Dedifferentiated amniotic fluid mesenchymal stem cell (primary cell): ENCODE measurements around the gene CFC1.
"Not testable (repeated sequence)": the region's sequence is repeated elsewhere in the genome, so short reads cannot be mapped to it uniquely, and the experiment has no call there.

Experiments
- DNase-seq: peaks from one replicate; pipeline ENCODE4 v3.0.0-alpha.2; 2016; ENCODE audit errors: extremely low spot score

Gene CFC1

DNA sequence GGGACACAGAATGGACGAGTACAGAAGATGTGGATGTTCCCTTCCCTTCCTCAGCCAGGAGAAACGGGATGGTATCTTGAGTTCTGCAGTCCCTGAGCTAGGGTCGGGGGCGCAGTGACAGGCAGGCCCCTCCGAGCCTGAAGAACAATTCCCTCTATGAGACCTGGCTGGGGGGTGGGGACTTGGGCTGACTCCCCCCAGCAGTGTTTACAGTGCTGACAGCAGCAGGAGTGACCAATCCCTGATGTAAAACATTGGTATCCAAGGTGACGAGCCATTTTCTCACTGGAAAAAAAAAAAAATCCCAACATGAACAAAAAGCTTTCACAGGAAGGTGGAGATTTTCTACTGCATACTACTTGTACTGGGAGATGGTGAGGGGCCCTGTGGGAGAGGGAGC is at the start of gene CFC1:
Gene CFC1, minus strand, starts transcription at position 183 of the 400 bp plus-strand sequence. CDS start 288 bp downstream, outside the sequence.
- not testable (repeated sequence) for DNase-seq

GRCh38 chr2:130641688-130642087 is 42.3 kb upstream of the CFC1 start:
- not testable (repeated sequence) for DNase-seq

DNA sequence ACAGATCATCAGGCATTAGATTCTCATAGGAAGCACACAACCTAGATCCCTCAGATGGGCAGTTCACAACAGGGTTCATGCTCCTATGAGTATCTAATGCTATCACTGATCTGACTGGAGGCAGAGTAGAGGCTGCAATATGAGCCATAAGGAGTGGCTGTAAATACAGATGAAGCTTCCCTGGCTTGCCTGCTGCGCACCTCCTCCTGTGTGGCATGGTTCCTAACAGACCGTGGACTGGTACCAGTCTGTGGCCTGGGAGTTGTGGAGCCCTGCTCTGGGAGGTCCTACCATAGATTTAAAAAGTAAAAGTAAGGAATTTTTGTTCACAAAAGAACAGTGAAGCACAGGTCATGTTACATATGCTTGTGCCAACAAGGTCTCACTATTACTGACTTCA is 39.6 kb upstream of the CFC1 start:
- not testable (repeated sequence) for DNase-seq

DNA sequence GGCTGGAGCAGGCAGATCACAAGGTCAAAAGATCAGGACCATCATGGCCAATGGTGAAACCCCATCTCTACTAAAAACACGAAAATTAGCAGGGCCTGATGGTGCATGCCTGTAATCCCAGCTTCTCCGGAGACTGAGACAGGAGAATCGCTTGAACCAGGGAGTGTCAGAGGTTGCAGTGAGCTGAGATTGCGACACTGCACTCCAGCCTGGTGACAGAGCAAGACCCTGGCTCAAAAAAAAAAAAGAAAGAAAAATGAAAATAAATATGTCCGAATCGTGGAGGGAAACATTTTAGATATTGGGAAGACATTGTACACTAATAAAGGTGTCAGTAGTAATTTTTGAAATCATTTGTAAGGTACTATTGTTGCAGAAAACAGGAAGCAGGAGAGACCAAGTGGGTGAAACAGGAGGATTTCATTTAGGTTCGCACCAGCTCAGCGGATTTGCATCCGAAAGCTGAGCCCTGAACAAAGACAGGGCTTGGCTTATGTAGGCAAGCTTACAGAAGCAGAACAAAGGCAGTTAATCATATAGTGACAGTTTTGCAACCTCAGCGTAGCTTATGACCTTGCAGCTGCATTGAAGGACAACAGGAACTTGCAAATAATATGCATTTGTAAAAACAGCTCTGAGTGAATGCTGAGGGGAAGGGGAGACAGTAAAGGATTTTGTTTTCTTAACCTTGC is 29.6 kb upstream of the CFC1 start:
- DNase-seq = not testable (repeated sequence)

DNA sequence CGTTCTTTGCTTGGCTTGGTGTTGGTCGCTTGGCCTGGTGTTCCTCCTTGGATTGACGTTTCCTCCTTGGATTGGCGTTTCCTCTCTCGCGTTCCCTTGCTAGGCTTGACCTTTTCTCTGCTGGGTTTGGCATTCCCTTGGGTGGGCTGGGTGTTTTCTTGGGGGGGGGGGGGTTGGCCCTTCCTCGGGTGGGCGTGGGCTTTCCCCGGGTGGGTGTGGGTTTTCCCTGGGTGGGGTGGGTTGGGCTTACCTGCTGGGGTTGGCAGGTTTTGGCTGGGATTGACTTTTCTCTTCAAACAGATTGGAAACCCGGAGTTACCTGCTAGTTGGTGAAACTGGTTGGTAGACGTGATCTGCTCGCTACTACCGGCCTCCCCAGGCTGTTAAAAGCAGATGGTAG is 11.8 kb upstream of the CFC1 start, which contains the start of gene POTEJ:
Gene POTEJ, plus strand, starts transcription at position 301 of the 400 bp plus-strand sequence. Its CDS starts 93 bp downstream, at position 394.
- DNase-seq = not testable (repeated sequence)

DNA sequence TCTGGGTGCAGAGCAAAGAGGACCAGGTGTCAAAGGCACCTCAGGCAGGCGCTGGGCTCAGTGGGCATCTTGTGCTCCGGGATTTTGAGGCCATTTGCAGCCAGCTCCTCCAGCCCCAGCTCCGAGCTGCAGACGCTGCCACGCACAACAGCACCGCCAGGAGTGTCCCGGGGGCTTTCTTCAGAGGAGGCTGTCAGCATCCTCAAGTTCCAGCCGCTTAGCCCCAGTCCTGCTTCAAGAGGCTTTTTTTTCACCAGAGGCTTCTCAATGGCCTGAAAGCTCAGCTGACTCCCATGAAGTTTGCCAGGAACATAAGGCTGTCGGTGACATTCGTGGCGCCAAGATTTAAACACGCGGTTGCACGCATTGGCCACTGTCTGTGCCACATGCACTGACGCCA is 11.1 kb upstream of the CFC1 start:
- DNase-seq = not testable (repeated sequence)

- not testable (repeated sequence) for DNase-seq
Observed at GRCh38 chr2:130609002-130609920, 9.9 kb upstream of the CFC1 start.

DNA sequence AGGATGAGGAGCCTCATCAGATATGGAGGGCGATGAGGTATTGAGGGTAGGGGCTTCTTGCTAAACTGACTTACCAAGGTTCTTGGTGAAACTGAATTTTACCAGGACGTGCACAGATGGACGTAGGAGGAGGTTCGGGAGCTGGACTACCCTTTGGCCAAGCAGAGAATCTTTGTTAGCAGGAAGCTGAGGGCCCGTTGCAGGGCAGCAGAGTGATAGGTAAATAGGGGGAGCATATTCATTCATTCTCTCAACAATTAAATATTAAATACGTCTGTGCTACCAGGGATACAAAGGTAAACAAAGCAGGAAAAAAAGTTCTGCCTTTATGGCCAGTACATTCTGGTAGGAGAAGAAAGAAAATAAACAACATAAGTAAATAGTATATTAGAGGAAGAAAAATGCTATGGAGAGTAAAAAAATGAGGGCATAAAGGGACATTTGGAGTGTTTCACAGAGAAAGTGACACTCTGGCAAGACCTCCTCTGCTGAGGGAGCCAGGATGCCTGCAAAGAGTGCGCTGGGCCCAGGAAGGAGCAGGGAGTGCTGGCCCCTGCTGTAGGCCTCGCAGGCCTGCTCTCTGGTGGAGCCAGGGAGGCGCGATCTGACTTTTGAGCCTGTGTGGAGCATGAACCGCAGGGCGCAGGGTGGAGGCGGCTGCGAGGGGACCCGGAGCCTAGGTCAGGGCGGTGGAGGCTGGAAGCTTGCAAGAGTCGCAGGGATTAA is 9.1 kb upstream of the CFC1 start:
- not testable (repeated sequence) for DNase-seq

DNA sequence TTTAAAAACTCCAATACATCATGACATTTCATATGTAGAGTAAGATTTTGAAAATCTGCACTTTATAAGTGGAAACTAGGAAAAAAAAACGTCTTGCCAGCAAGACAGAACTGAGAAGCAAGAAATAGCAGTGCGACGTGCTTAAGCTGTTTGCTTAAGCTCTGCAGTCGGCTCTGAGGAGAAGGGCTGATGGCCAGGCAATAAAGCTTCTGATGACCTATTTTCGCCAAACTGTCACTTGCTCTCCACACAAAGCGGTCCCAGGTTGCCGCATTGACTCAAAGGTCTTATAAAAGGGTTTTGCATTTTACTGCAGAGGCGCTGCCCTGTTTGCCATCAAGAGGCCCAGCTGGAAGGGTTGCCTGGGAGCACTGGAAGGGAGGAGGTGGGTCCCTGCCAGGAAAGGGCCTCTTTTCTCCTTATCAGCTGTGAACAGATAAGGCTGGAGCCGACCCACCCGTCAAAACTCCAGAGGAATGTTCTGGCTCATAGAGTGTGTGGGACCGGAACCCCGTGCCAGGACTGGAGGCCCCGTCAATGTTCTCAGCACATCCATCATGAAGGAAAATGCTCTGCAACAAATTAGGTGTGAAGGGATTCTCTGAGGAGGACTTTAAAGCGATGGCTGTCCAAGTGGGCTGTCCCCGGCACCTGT is 2.4 kb upstream of the CFC1 start:
- not testable (repeated sequence) for DNase-seq

DNA sequence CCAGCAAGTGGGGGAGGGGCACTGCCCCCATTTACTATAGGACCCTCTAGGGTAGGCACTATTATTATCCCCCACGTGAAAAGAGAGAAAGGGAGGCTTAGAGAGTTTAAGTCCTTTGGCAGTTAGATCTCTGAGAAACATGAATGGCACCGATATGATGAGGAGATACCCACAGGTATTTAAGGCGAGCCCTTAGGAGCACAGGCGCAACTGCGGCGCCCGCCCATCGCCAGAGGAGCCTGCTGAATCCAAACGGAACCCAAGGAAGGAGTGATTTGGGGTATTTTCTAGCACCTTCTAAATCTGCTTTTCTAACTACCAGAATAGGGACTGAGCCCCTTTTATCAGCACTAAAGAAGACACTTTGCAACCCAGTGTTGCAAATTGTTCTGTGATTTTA is 551 bp upstream of the CFC1 start:
- not testable (repeated sequence) for DNase-seq

- not testable (repeated sequence) for DNase-seq
Observed at GRCh38 chr2:130598463-130598862, 912 bp downstream of the CFC1 start.

DNA sequence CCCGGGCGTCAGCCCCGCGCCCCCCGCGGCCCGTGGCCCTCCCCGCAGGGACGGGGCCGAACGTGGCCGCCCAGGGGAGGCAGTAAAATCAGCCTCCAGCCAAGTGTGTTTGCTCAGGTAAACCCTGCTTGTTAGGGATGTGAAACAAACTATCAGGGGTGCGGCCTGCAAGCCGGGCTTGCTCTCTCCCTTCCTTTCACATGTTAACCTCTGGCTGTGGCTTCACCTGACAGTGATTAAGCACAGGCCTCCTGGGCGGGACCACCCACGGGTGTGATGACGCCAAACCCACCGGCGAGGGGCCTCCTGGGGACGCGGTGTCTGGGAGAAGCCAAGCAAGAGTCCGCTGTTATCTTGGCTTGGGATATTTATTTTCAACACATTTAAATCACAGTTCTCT is 1.4 kb downstream of the CFC1 start:
- not testable (repeated sequence) for DNase-seq

GRCh38 chr2:130596757-130597156 is 2.6 kb downstream of the CFC1 start:
- not testable (repeated sequence) for DNase-seq

DNA sequence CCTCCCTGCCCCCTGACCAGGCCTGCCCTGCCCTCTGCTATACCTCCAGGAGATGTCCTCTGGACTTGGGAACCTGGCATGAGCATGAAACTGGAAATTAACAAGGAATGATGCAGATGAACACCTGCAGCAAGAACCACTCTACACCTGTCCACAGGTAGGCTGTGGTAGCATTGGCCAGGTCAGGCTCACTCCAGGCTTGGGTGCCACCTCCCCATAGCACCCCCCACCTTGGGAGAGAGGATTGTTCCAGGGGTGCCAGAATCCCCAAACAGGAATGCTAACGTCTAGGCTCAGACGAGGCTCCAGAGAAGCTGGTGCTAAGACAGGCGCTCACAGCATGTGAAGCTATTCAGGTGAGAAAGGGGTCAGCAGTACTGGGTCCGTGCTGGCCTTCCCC is 5.4 kb downstream of the CFC1 start:
- DNase-seq = not testable (repeated sequence)

- DNase-seq = not testable (repeated sequence)
Observed at GRCh38 chr2:130592791-130593414, 6.5 kb downstream of the CFC1 start.

GRCh38 chr2:130590842-130591359 is 8.5 kb downstream of the CFC1 start:
- not testable (repeated sequence) for DNase-seq

GRCh38 chr2:130590170-130590841 is 9.1 kb downstream of the CFC1 start:
- not testable (repeated sequence) for DNase-seq

- DNase-seq = not testable (repeated sequence)
Observed at GRCh38 chr2:130588688-130589458, 10.5 kb downstream of the CFC1 start.

DNA sequence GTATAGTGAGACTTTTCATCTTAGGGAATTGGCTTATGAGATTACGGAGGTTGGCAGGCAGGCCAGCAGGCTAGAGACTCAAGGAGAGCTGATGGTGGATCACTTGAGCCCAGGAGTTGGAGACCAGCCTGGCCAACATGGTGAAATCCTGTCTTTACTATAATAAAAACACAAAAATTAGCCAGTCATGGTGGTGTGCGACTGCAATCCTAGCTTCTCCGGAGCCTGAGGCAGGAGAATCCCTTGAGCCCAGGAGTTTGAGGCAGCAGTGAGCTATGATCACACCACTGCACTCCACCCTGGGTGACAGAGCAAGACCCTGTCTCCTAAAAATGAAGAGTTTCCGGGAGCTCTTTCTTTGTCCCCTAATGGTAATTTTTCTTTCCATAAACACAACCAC is 14.6 kb downstream of the CFC1 start:
- DNase-seq = not testable (repeated sequence)
